SU-DHL-6 (cell line): Measurements from ENCODE around the gene WNT7B.

Experiments
- H2AFZ ChIP-seq: fragments of 200-600 bp; sonication (generic); 2 replicates; pipeline ENCODE4 v1.6.1; 2014; ENCODE audit warnings: low read depth, mild to moderate bottlenecking, moderate library complexity, mixed read lengths, antibody characterized with exemption, low read length; ENCODE audit not compliant: severe bottlenecking
- H3F3A ChIP-seq: fragments of 200-600 bp; shearing (Covaris generic); 2 replicates; pipeline ENCODE4 v1.6.0; 2016; ENCODE audit warnings: antibody characterized with exemption, mild to moderate bottlenecking; ENCODE audit not compliant: insufficient read depth
- H3K27ac ChIP-seq: fragments of 200-600 bp; sonication (generic); 2 replicates; pipeline ENCODE4 v1.5.1; 2016; ENCODE audit warnings: low read depth, mild to moderate bottlenecking, low read length, moderate library complexity, mixed read lengths
- H3K27me3 ChIP-seq: fragments of 200-600 bp; sonication (generic), shearing (Covaris generic); 2 replicates; pipeline ENCODE4 v1.6.0; 2014; ENCODE audit warnings: mild to moderate bottlenecking, low read length
- H3K36me3 ChIP-seq: fragments of 200-600 bp; sonication (generic); 2 replicates; pipeline ENCODE4 v1.6.1; 2014; ENCODE audit warnings: mild to moderate bottlenecking, low read length, mixed read lengths
- H3K4me2 ChIP-seq: fragments of 300-600, 200-600 bp; shearing (Covaris generic), sonication (generic); 2 replicates; pipeline ENCODE4 v1.6.0; 2014; ENCODE audit warnings: low read length, low read depth, mild to moderate bottlenecking; ENCODE audit not compliant: poor library complexity, severe bottlenecking
- H3K4me3 ChIP-seq: fragments of 200-600 bp; sonication (generic); 2 replicates; pipeline ENCODE4 v1.5.1; 2014; ENCODE audit warnings: antibody characterized with exemption, low read length, mild to moderate bottlenecking, mixed read lengths; ENCODE audit not compliant: insufficient read depth, poor library complexity, severe bottlenecking
- H3K79me2 ChIP-seq: fragments of 200-600 bp; sonication (generic); 2 replicates; pipeline ENCODE4 v1.6.1; 2014; ENCODE audit warnings: mild to moderate bottlenecking, low read length, moderate library complexity; ENCODE audit not compliant: insufficient read depth
- H3K9ac ChIP-seq: fragments of 200-600 bp; sonication (generic); 2 replicates; pipeline ENCODE4 v1.7.0; 2014; ENCODE audit warnings: mild to moderate bottlenecking, low read length
- H3K9me2 ChIP-seq: fragments of 200-600 bp; sonication (generic); replicated peaks from 2 replicates; pipeline ENCODE4 v1.6.1; 2014; ENCODE audit warnings: low read length; ENCODE audit not compliant: insufficient read depth
- H3K9me3 ChIP-seq: fragments of 200-600 bp; sonication (generic); 2 replicates; pipeline ENCODE4 v1.6.1; 2014; ENCODE audit warnings: low read length, mixed read lengths; ENCODE audit not compliant: insufficient read depth
- H4K20me1 ChIP-seq: fragments of 200-600 bp; sonication (generic); 2 replicates; pipeline ENCODE4 v1.6.1; 2014; ENCODE audit warnings: low read depth, mild to moderate bottlenecking, antibody characterized with exemption, low read length, moderate library complexity, mixed read lengths
- CTCF ChIP-seq: fragments of 200-600 bp; sonication (generic); IDR thresholded peaks from one replicate; pipeline ENCODE4 v1.5.1; 2017; ENCODE audit warnings: antibody characterized with exemption, mild to moderate bottlenecking, low read length, moderate library complexity; ENCODE audit not compliant: insufficient read depth, poor library complexity, severe bottlenecking
- EZH2phosphoT487 ChIP-seq: fragments of 200-600 bp; sonication (generic), shearing (Covaris generic); conservative IDR thresholded peaks from 2 replicates; pipeline ENCODE4 v1.6.1; 2018; ENCODE audit warnings: mild to moderate bottlenecking, antibody characterized with exemption, low read length, moderate library complexity, mixed read lengths

Gene WNT7B

GRCh38 chr22:45911601-45912271 lies 65.2 kb downstream of the WNT7B start:
- Histone ChIP-seq H3K9me3 (no peaks in the 10 kb centered on the region), H3K27ac (no peak overlapping the region), H3K9ac (no peak overlapping the region), H3F3A (no peaks in the 10 kb centered on the region), H4K20me1 (no peaks in the 10 kb centered on the region), H3K36me3 (no peaks in the 10 kb centered on the region), H3K79me2 (no peaks in the 10 kb centered on the region), H3K27me3 (no peaks in the 10 kb centered on the region), H3K9me2 (no peaks in the 10 kb centered on the region), H2AFZ (no peak overlapping the region), H3K4me3 (no peak overlapping the region), H3K4me2 (no peak overlapping the region)
- no peak for TF ChIP-seq CTCF
- TF ChIP-seq EZH2phosphoT487 = no peak

DNA sequence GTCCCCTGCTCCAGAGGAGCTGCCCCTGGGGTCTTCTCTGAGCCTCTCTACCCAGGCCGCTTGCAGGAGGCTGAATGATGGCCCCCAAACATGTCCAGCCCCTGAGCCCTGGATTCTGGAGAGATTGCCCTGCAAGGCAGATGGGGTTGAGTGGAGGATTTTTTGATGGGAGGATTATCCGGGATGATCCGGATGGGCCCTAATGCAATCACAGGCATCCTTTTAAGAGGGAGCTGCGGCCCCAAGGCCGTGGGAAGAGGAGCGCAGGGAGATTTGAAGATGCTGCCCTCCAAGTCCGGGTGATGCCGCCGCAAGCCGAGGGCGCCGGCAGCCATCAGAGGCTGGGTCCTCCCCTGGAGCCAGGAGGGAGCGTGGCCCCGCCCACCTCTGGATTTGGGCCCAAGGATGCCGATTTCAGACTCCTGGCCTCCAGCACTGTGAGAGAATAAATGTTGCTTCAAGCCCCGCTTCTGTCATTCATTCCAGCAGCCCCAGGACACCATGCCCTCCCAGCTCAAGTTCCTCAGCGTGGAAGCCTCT lies 66.0 kb downstream of the WNT7B start:
- Histone ChIP-seq H3K9ac (no peak overlapping the region), H3F3A (no peaks in the 10 kb centered on the region), H3K27ac (no peak overlapping the region), H3K4me3 (no peak overlapping the region), H3K36me3 (no peaks in the 10 kb centered on the region), H3K4me2 (no peak overlapping the region), H3K27me3 (no peaks in the 10 kb centered on the region), H2AFZ (no peak overlapping the region), H4K20me1 (no peaks in the 10 kb centered on the region), H3K9me2 (no peaks in the 10 kb centered on the region), H3K79me2 (no peaks in the 10 kb centered on the region), H3K9me3 (no peaks in the 10 kb centered on the region)
- TF ChIP-seq EZH2phosphoT487 (no peak), CTCF (no peak)

- Histone ChIP-seq H3K9me2 (no peaks in the 10 kb centered on the region), H3K27ac (no peak overlapping the region), H3K27me3 (no peaks in the 10 kb centered on the region), H3F3A (no peaks in the 10 kb centered on the region), H3K4me2 (no peak overlapping the region), H3K36me3 (no peaks in the 10 kb centered on the region), H3K79me2 (no peaks in the 10 kb centered on the region), H3K4me3 (no peak overlapping the region), H2AFZ (no peak overlapping the region), H3K9me3 (no peaks in the 10 kb centered on the region), H3K9ac (no peak overlapping the region), H4K20me1 (no peaks in the 10 kb centered on the region)
- no peak for TF ChIP-seq CTCF
- no peak for TF ChIP-seq EZH2phosphoT487
These were observed 68.0 kb downstream of the WNT7B start for GRCh38 chr22:45908961-45909360.
